Nephron (organoid): ENCODE data around the gene WNK4.
A peak's percentile ranks its signal among the peaks of the same experiment; 100 is the strongest.

Experiments
- H3K27ac Mint-ChIP-seq, 3 experiments: 2 replicates each; pipeline ENCODE4 v1.8.0; 2020; ENCODE audit warnings: mixed read lengths in 3 of 3, mild to moderate bottlenecking in 2 of 3, moderate library complexity in 1 of 3
- H3K27me3 Mint-ChIP-seq: 2 replicates; pipeline ENCODE4 v1.8.0; 2021; ENCODE audit warnings: low read depth, mild to moderate bottlenecking, moderate library complexity, mixed read lengths
- H3K36me3 Mint-ChIP-seq: 2 replicates; pipeline ENCODE4 v1.8.0; 2020; ENCODE audit warnings: low read depth, mixed read lengths
- H3K4me1 Mint-ChIP-seq: 2 replicates; pipeline ENCODE4 v1.8.0; 2020; ENCODE audit warnings: mixed read lengths
- H3K4me3 Mint-ChIP-seq, 3 experiments: 2 replicates each; pipeline ENCODE4 v1.8.0; 2020; ENCODE audit warnings: mild to moderate bottlenecking in 3 of 3, mixed read lengths in 3 of 3, moderate library complexity in 2 of 3
- H3K9me3 Mint-ChIP-seq: 2 replicates; pipeline ENCODE4 v1.8.0; 2020; ENCODE audit warnings: mixed read lengths
- TF ChIP-seq, protein P1 (sequence below), 3 experiments: fragments of 200-600 bp; sonication (generic); IDR thresholded peaks; one replicate each; pipeline ENCODE4 v1.5.0; 2021; ENCODE audit warnings: antibody characterized with exemption in 3 of 3; ENCODE audit not compliant: unreplicated experiment in 3 of 3

Gene WNK4

GRCh38 chr17:42751628-42752027 lies 28.8 kb upstream of the WNK4 start:
- TF ChIP-seq, protein P1, sequence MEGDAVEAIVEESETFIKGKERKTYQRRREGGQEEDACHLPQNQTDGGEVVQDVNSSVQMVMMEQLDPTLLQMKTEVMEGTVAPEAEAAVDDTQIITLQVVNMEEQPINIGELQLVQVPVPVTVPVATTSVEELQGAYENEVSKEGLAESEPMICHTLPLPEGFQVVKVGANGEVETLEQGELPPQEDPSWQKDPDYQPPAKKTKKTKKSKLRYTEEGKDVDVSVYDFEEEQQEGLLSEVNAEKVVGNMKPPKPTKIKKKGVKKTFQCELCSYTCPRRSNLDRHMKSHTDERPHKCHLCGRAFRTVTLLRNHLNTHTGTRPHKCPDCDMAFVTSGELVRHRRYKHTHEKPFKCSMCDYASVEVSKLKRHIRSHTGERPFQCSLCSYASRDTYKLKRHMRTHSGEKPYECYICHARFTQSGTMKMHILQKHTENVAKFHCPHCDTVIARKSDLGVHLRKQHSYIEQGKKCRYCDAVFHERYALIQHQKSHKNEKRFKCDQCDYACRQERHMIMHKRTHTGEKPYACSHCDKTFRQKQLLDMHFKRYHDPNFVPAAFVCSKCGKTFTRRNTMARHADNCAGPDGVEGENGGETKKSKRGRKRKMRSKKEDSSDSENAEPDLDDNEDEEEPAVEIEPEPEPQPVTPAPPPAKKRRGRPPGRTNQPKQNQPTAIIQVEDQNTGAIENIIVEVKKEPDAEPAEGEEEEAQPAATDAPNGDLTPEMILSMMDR (IDR thresholded peaks at IDR 0.05; ENCODE audit: unreplicated experiment in 3 of 3): no peak
- H3K4me1 Mint-ChIP-seq: peaks cover 22% of the 10 kb centered on the region
- no peaks in the 10 kb centered on the region for H3K9me3 Mint-ChIP-seq
- peaks cover 5% of the 10 kb centered on the region for H3K27me3 Mint-ChIP-seq
- H3K27ac Mint-ChIP-seq: no peak overlapping the region
- no peaks in the 10 kb centered on the region for H3K36me3 Mint-ChIP-seq
- H3K4me3 Mint-ChIP-seq: no peak overlapping the region

DNA sequence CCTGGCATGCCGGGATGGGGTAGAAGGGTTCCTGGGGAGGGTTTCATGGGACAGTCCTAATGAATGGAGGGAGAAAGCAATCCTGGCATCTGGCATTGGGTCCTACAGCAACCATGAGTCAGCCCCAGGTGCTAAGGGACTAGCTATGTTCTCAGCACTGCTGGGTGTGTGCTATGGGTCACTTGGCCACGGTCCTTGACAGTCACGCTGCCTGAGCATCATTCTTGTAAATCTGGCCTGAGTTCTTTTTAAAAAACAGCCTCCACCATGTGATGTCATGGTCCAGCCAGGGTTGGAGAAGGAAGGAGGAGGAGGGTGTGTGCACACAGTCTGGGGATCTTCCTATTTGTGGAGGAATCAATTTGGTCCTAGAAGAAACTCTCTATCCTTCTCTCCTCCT lies 25.6 kb upstream of the WNK4 start:
- H3K36me3 Mint-ChIP-seq: no peaks in the 10 kb centered on the region
- TF ChIP-seq, protein P1 (IDR thresholded peaks at IDR 0.05; ENCODE audit: unreplicated experiment in 3 of 3): no peak
- H3K4me1 Mint-ChIP-seq: peaks cover 13% of the 10 kb centered on the region
- peaks cover 11% of the 10 kb centered on the region for H3K27me3 Mint-ChIP-seq
- no peak overlapping the region for H3K27ac Mint-ChIP-seq
- no peak overlapping the region for H3K4me3 Mint-ChIP-seq
- no peaks in the 10 kb centered on the region for H3K9me3 Mint-ChIP-seq

GRCh38 chr17:42759982-42760651 lies 20.3 kb upstream of the WNK4 start:
- peak overlapping the region; percentile 26 to 81 (median 72) for H3K27ac Mint-ChIP-seq
- H3K36me3 Mint-ChIP-seq: no peaks in the 10 kb centered on the region
- H3K4me3 Mint-ChIP-seq: peak overlapping the region; percentile 72 to 82 (median 78)
- TF ChIP-seq, protein P1 (IDR thresholded peaks at IDR 0.05; ENCODE audit: unreplicated experiment in 3 of 3): no peak
- peaks cover 18% of the 10 kb centered on the region for H3K27me3 Mint-ChIP-seq
- peaks cover 34% of the 10 kb centered on the region for H3K4me1 Mint-ChIP-seq
- no peaks in the 10 kb centered on the region for H3K9me3 Mint-ChIP-seq

- TF ChIP-seq, protein P1 (IDR thresholded peaks at IDR 0.05; ENCODE audit: unreplicated experiment in 3 of 3): no peak
- no peaks in the 10 kb centered on the region for H3K9me3 Mint-ChIP-seq
- peaks cover 34% of the 10 kb centered on the region for H3K4me1 Mint-ChIP-seq
- H3K36me3 Mint-ChIP-seq: no peaks in the 10 kb centered on the region
- peak within 1 kb of the TSS; percentile 76 to 92 (median 89) for H3K27ac Mint-ChIP-seq
- H3K27me3 Mint-ChIP-seq: peaks cover 18% of the 10 kb centered on the region
- H3K4me3 Mint-ChIP-seq: peak within 1 kb of the TSS; percentile 81 to 87 (median 82)
Observed at GRCh38 chr17:42760652-42761581, 19.5 kb upstream of the WNK4 start, which contains the start of gene RAMP2. Gene RAMP2, plus strand, starts transcription at chr17:42761227. Its CDS starts 35 bp downstream, at chr17:42761262.

- Mint-ChIP-seq H3K9me3 (no peaks in the 10 kb centered on the region), H3K27ac (peak overlapping the region; percentile 76 to 92 (median 89)), H3K4me1 (peaks cover 34% of the 10 kb centered on the region), H3K36me3 (no peaks in the 10 kb centered on the region), H3K27me3 (peaks cover 18% of the 10 kb centered on the region), H3K4me3 (peak overlapping the region; percentile 81 to 87 (median 82))
- TF ChIP-seq, protein P1 (IDR thresholded peaks at IDR 0.05; ENCODE audit: unreplicated experiment in 3 of 3): no peak
Observed at GRCh38 chr17:42761638-42762037, 18.8 kb upstream of the WNK4 start.
